GM18498 (cell line): Measurements from ENCODE around the gene IFITM10.
"Not testable (repeated sequence)": the region's sequence is repeated elsewhere in the genome, so short reads cannot be mapped to it uniquely, and the experiment has no call there.

Experiments
- ATAC-seq: cut with Tn5 transposase; IDR thresholded peaks from one replicate; pipeline ENCODE4 v1.9.1; 2021; ENCODE audit warnings: mild to moderate bottlenecking, moderate library complexity; ENCODE audit not compliant: unreplicated experiment

IFITM10 gene

DNA sequence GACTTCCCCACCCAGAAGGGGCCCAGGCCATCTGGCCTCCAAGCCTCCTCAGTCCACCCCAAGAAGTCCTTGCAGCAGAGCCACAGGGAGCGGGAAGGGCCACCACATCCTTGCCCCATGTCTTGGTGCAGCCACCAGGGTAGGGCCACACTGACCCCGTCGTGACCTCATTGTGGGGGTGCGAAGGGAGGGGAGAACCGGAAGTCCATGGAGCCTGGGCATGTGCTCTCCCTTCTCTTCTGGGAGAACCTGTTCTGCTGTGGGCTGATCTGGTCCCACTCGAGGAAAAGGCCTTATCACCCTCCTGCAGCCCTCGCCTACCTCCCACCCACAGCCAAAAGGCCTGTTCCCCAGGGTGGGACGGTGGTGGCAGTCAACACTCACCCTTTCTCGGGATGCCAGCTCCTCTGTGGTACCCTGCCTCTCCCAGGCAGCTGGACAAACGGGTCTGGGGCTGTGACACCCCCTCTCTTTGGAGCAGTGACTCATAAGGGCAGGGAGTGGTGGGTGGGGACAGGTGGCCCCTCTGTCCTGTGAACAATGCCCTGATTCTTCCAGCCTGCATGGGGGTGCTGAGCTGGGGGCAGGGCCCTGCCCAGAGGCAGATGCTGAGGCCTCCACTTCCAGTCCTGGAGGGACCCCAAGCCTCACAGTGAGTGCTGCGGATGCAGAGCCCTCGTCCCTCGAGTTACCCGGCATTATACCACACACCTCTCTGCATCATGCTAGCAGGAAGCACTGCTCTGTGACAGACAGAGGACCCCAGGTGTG is 27.9 kb upstream of the IFITM10 start:
- no peak for ATAC-seq

DNA sequence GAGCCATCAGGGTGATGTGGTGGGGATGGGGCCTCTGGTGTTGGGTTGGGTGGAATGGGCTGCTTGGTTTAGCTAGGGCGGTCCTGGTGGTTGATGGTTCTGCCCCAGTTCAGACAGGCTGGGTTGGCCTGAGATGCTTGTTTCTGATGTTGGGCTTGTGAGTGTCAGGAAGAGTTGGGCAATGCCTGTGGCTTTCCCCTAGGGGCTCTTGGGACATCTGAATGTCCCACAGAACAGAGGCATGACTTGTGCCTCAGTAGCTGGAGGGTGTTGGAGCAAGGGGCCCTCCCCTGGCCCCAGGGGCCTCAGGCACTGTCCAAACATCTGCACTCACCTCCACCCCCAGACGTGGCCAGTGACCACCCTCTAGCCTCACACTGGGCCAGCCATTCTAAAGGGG is 27.3 kb upstream of the IFITM10 start:
- ATAC-seq: no peak

DNA sequence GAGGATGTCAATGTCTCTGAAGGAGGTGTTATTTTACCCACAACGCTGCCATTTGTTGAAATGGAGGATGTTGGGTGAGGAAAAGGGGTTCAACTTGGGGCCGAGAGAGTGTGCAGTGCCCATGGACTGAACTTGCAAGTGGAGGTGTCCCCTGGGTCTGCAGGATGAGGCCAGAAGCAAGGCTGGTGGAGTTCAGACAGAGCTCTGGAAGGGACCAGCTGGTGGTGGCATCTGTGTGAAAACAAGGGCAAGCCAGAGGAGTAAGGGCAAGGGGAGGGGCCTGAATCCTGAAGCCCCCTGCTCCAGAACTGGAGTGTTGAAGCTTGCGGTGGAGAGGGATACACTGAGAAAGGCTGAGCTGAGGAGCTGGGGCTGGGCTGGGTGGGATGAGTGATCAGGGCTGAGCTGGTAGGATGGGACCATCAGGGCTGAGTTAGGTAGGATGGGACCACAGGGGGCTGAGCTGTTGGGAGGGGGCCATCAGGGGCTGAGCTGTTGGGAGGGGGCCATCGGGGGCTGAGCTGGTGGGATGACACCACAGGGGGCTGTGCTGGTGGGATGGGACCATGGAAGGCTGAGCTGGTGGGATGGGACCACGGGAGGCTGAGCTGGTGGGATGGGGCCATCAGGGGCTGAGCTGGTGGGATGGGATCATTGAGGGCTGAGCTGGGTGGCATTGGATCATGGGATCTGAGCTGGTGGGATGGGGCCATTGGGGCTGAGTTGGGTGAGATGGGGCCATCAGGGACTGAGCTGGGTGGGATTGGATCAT is 26.7 kb upstream of the IFITM10 start:
- ATAC-seq: no peak

GRCh38 chr11:1776331-1776851 is 26.0 kb upstream of the IFITM10 start:
- no peak for ATAC-seq

DNA sequence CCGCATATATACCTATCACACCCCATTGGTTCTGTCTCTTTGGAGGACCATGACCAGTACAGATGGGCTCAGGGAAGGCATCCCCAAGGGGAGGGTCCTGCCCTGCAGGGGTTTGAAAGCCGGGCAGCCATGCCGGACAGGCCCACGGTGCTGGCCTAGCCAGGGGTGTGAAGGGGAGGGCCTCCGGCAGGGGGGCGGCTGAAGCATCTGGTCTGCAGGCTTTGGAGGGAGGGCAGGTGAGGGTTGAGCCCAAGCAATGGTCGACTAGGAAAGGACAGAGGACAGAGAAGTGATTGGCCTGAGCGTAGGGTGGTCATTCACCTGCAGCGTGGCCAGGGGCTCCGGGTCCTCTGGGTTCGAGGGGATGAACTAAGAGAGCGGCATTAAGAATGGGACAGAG is 24.5 kb upstream of the IFITM10 start:
- no peak for ATAC-seq

DNA sequence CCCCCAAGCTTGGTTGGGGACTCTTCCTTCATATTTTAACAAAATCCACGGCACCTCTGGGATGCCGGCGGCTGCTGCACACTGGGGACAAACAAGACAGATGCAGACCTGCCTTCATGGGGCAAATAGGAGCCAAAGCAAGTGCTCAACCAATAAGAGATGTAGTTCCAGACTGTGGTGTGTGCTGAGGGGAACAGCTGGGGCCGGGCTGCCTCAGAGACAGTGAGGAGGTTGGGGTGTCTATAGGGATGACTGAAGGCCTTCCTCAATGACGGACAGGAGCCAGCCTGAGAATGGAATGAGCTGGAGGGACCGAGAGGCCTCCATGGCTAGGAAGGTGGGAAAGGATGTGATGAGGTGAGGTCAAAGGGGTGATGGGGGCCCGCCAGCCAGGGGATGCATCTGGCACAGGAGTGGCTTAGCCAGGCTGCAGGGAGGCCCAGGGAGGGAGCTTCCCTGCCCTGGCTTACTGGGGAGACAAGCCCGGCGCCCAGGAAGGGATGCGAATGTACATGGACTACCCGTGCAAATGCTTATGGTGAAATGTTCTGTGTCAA is 23.7 kb upstream of the IFITM10 start:
- no peak for ATAC-seq

- ATAC-seq: no peak
These were observed 23.0 kb upstream of the IFITM10 start for GRCh38 chr11:1773131-1773993.

DNA sequence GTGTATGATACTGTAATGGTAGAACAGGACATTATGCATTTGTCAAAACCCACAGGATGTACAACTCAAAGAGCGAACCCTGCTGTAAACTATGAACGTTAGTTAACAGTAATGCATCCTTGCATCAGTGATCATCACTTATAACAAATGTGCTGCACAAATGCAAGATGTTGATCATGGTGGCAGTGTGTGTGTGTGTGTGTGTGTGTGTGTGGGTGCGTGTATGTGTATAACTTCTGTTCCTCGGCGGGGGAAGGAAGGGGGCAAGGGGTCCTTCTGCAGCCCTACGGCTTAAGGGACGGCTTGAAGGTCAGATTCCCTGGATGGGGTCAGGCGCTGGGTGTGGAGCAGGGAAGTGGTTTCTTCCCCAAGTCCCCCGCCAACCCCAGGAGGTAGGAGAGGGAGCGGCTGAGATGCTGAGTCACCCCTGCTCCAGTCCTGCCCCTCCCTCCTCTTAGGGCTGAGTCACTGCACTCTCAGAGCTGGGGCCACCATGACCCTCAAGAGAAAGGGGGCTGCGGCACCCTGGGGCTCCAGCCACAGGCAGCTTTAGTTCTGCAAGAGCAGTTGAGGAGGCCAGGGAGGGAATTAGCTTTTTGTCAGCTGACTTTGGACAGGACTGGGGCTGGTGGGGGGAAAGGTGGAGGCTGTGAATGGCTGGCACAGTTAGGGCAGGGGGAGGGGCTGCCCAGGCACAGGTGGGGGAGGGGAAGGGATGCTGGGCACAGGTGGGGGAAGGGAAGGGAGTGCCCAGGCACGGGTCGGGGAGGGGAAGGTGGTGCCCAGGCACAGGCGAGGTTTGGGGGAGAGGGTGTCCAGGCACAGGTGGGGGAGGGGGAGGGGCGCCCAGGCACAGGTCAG is 22.1 kb upstream of the IFITM10 start:
- no peak for ATAC-seq

GRCh38 chr11:1771700-1772099 is 21.3 kb upstream of the IFITM10 start:
- no peak for ATAC-seq

DNA sequence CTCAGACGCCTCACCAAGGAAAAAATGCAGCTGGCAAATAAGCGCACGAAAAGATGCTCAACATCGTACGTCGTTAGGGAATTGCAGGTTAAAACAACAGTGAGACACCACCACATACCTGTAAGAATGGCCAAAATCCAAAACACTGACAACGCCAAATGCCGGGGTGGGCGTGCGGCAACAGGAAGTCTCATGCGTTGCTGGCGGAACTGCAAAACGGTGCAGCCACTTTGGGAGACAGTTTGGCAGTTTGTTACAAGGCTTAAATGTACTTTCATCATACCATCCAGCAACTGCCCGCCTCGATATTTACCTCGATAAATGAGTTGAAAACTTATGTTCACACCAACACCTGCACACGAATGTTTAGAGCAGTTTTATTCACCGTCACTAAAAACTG is 20.9 kb upstream of the IFITM10 start:
- no peak for ATAC-seq

- no peak for ATAC-seq
These were observed 20.1 kb upstream of the IFITM10 start for GRCh38 chr11:1770528-1770927.

GRCh38 chr11:1770061-1770460 is 19.7 kb upstream of the IFITM10 start:
- ATAC-seq: no peak

- ATAC-seq: not testable (repeated sequence)
These were observed 19.0 kb upstream of the IFITM10 start for GRCh38 chr11:1769304-1769936.

DNA sequence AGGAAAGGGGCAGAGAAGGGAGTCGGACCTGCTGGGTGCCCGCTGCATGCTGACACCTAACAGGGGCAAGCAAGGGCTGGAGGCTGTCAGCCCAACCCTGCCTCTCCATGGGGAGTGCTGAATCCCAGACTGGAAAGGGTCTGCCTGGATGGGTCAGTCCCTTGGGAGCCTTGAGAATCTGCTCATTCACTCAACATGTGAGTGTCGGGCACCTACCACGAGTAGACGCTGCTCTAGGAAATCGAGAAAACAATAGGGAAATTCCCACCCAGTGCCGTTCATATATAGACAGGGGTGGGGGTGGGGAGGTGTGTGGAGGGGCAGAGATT is 17.7 kb upstream of the IFITM10 start:
- ATAC-seq: no peak

DNA sequence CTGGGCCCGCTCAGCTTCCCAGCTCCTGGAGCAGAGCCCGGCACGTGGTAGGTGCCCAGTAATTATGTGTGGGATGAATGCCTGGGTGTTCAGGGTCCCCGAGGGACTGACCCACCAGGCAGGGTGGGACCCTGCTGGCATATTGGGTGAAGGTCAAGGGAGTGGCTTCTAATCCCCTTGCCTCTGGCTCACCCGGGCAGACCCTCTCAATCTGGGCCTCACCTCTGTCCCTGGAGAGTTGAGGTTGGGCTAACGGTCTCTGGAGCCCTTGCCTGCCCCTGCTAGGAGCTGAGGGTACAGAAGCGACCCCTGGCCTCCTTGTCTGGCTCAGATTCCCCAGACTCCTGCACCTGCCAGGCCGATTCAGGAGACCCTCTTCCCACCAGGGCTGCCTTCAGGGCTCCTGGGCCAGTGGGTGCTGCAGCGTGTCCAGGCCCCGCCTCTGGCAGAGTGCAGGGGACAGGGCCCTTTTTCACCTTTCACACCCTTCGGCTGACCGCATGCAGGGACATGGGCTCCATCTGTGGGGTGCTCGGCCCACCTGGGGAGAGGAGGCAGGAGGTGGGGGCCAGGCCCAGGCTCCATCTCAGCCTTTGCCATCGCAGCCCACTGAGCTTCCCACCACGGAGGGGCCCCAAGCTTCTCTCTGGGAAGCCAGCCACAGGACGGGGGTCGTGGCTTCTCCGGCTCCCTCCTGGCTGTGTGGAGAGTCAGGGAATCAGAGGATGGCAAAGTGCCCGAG is 17.2 kb upstream of the IFITM10 start:
- no peak for ATAC-seq

DNA sequence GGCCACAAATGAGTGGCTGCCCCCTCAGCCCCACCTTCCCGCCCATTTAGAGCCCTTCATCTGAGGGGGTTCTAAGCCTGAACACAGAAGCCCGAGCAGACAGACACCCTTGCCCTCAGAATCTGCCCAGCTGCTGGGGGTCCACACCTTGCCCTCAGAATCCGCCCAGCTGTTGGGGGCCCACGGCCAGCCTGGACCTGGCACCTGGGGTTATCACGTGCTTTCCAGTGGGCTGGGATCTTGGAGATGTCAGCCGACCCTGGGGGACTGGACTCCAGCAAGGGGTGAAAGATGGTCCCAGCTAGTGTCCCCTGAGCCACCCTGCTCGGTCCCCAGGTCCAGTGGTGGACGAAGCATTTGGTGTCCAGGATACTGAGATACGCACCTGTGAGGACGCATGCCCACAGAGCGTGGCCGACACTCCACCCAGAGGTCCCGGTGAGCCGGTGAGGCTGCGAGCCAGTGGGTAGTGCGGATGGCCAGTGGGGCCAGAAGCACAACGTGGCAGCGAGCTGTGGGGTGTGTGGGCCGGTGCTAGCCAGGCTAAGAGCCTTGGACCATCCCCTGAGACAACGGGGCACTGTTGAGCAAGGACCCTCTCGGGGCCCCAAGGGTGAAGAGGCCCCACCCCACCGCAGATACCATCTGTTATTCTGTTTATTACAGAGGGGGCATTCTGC is 16.5 kb upstream of the IFITM10 start:
- ATAC-seq: no peak

DNA sequence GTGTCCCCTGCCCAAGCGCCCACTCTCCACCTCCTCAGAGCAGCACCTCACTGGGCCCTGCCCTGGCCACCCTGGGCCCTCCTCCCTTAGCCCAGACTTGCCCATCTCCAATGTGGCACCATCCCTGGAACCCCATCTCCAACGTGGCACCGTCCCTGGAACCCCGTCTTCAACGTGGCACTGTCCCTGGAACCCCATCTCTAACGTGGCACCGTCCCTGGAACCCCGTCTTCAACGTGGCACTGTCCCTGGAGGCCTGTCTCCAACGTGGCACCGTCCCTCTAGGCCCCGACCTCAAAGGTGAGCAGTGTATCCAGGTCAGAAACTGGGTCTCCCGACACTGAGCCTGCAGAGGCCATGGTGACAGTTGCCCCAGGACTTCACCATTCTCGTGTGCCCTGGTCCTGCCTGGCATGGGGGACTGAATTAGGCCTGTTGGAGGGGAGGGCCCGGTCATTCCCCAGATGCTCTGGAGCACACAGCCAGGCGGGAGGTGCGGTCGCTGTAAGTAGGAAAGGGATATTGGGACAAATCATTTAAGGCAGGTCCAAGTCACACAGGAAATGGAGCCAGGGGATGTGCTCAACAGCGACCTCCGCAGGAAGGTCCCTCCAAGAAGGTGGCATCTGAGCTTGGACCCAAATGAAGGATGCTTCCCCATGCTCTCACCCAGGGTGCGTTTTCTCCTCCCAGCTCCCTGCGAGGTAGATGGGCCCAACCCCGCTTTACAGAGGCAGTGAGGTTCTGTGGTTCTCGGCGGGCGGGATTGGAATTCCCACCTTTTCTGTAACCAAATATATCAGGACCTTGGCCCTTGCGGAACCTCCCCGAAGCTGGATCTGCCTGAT is 15.7 kb upstream of the IFITM10 start:
- ATAC-seq: no peak
